GM12878 (cell line): ENCODE results near the gene FNDC3A. TPM values are rescaled to one million over a fixed set of nuclear protein-coding genes. Genes with fewer than 3 reads are reported as not detected.

Source experiments
- ATAC-seq: fragments of 200-7000 bp; cut with Tn5 transposase; 3 replicates; pipeline ENCODE4 v1.9.1; 2020; ENCODE audit warnings: mild to moderate bottlenecking, moderate library complexity
- BruUV-seq: library from RNA; stranded (reverse); fragments of 400-500 nt; replicated peaks from 2 replicates; lab custom pipeline; 2021; lab: Mats Ljungman, UMichigan
- CTCF ChIA-PET: fragments of 300-600 bp; sonication (Branson Sonifier 250); formaldehyde crosslinking; extraction: SDS; loops from one replicate; lab custom pipeline; 2021; ENCODE audit warnings: inconsistent platforms; lab: Yijun Ruan, JAX
- POLR2A ChIA-PET: fragments of 350-600 bp; formaldehyde crosslinking; extraction: SDS; loops from one replicate; lab custom pipeline; 2021; ENCODE audit warnings: inconsistent platforms; lab: Charles Lee
- RAD21 ChIA-PET: fragments of 300-600 bp; sonication (Branson Sonifier 250); formaldehyde crosslinking; loops from one replicate; lab custom pipeline; 2023; ENCODE audit warnings: antibody characterized with exemption; ENCODE audit not compliant: unreplicated experiment; lab: Charles Lee
- SMC1A ChIA-PET: fragments of 300-600 bp; sonication (Branson Sonifier 250); formaldehyde crosslinking; loops from one replicate; lab custom pipeline; 2023; ENCODE audit not compliant: unreplicated experiment, uncharacterized antibody; lab: Charles Lee
- DNase-seq: peaks from one replicate; pipeline ENCODE4 v3.0.0-alpha.2; 2011; ENCODE audit warnings: low read depth, low spot score
- FAIRE-seq: peaks from 3 replicates; lab custom pipeline; 2011; peaks lifted over from hg19 to GRCh38; lab: Jason Lieb, UNC
- H2AFZ ChIP-seq: 2 replicates; pipeline ENCODE4 v1.6.0; 2011; ENCODE audit warnings: low read depth, low read length, control low read depth; ENCODE audit not compliant: control insufficient read depth
- H3K27ac ChIP-seq: 2 replicates; pipeline ENCODE4 v1.5.1; 2011; ENCODE audit warnings: control low read depth; ENCODE audit not compliant: control insufficient read depth, insufficient read depth
- H3K27me3 ChIP-seq, 2 experiments: replicated peaks in 1 of 2; 2 replicates each; pipeline versions ENCODE4 v1.6.0 to v1.6.1; 2011; ENCODE audit warnings: low read length in 1 of 2; ENCODE audit not compliant: control insufficient read depth in 2 of 2, insufficient read depth in 2 of 2
- H3K36me3 ChIP-seq, 2 experiments: 2 replicates each; pipeline ENCODE4 v1.5.1; 2011; ENCODE audit warnings: low read length in 1 of 2; ENCODE audit not compliant: control insufficient read depth in 2 of 2, insufficient read depth in 2 of 2
- H3K4me1 ChIP-seq: 2 replicates; pipeline ENCODE4 v1.6.1; 2011; ENCODE audit warnings: mild to moderate bottlenecking, low read length, moderate library complexity, mixed read lengths; ENCODE audit not compliant: control insufficient read depth, insufficient read depth
- H3K4me2 ChIP-seq: 2 replicates; pipeline ENCODE4 v1.6.0; 2011; ENCODE audit warnings: control low read depth; ENCODE audit not compliant: control insufficient read depth, insufficient read depth
- H3K4me3 ChIP-seq: fragments of 200-600 bp; sonication (generic); 2 replicates; pipeline ENCODE4 v1.5.1; 2016
- H3K79me2 ChIP-seq: 2 replicates; pipeline ENCODE4 v1.6.0; 2011; ENCODE audit warnings: low read length; ENCODE audit not compliant: control insufficient read depth, insufficient read depth
- H3K9ac ChIP-seq: 2 replicates; pipeline ENCODE4 v1.8.0; 2011; ENCODE audit warnings: low read length, control low read depth, mixed read lengths; ENCODE audit not compliant: control insufficient read depth, insufficient read depth
- H3K9me3 ChIP-seq: replicated peaks from 3 replicates; pipeline ENCODE4 v1.5.1; 2011; ENCODE audit warnings: mild to moderate bottlenecking, low read length; ENCODE audit not compliant: control insufficient read depth, insufficient read depth
- H4K20me1 ChIP-seq: 2 replicates; pipeline ENCODE4 v1.6.0; 2011; ENCODE audit not compliant: control insufficient read depth, insufficient read depth
- CREM ChIP-seq: IDR thresholded peaks from 2 replicates; pipeline ENCODE4 v1.6.1; 2014; ENCODE audit warnings: antibody characterized with exemption, low read depth
- DPF2 ChIP-seq: fragments of 450-650 bp; IDR thresholded peaks from 2 replicates; pipeline ENCODE4 v1.6.1; 2017; ENCODE audit warnings: mild to moderate bottlenecking
- E2F8 ChIP-seq: fragments of 450-650 bp; IDR thresholded peaks from 2 replicates; pipeline ENCODE4 v1.6.1; 2018; ENCODE audit warnings: mild to moderate bottlenecking, low read depth, moderate library complexity; ENCODE audit not compliant: partially characterized antibody
- EED ChIP-seq: sonication (generic); IDR thresholded peaks from 2 replicates; pipeline ENCODE4 v1.6.1; 2016; ENCODE audit warnings: antibody characterized with exemption, low read depth
- HDAC2 ChIP-seq: fragments of 200-600 bp; sonication (generic); IDR thresholded peaks from 2 replicates; pipeline ENCODE4 v1.6.1; 2017
- IRF3 ChIP-seq: fragments of 450-650 bp; IDR thresholded peaks from 2 replicates; pipeline ENCODE4 v1.6.1; 2014; ENCODE audit warnings: mild to moderate bottlenecking
- NR2F1 ChIP-seq: fragments of 450-650 bp; conservative IDR thresholded peaks from 2 replicates; pipeline ENCODE4 v1.6.1; 2017; ENCODE audit warnings: mild to moderate bottlenecking
- SMC3 ChIP-seq: IDR thresholded peaks from 2 replicates; pipeline ENCODE4 v1.6.1; 2011; ENCODE audit warnings: low read length, improper control_type of control experiment, borderline replicate concordance
- YY1 ChIP-seq: IDR thresholded peaks from 2 replicates; pipeline ENCODE4 v1.6.1; 2011; ENCODE audit warnings: low read depth, mild to moderate bottlenecking, low read length
- ZBED1 ChIP-seq: IDR thresholded peaks from 2 replicates; pipeline ENCODE4 v1.6.1; 2016; ENCODE audit warnings: borderline replicate concordance
- ZNF207 ChIP-seq: fragments of 450-650 bp; IDR thresholded peaks from 2 replicates; pipeline ENCODE4 v1.6.1; 2014; ENCODE audit warnings: antibody characterized with exemption, mild to moderate bottlenecking, borderline replicate concordance
- WGBS: methylation state at CpG from one replicate; pipeline ENCODE4 v1.1.6; 2016; ENCODE audit warnings: low lambda C conversion rate; ENCODE audit not compliant: insufficient replicate concordance, insufficient coverage; ENCODE audit errors: missing lambda C conversion rate; 5-methylcytosine and 5-hydroxymethylcytosine counted together
- in situ Hi-C: fragments of 300-500 bp; cut with MboI; formaldehyde crosslinking; loops from 9 replicates; pipeline ENCODE4 v1.14.3; 2018; ENCODE audit warnings: mixed read lengths
- intact Hi-C: fragments of 100-400 bp; cut with micrococcal nuclease; formaldehyde crosslinking; loops from one replicate; pipeline ENCODE4 v1.14.2; 2022; ENCODE audit not compliant: unreplicated experiment
- polyA plus RNA-seq, 11 experiments: library from polyadenylated mRNA; depleted of rRNA in 4 of 11; unstranded in 6 of 11; stranded (reverse) in 5 of 11; fragments of >200 nt; fragmentation: Nextera tagmentation in 4 of 11; fragmentation: Illumina TruSeq in 1 of 11; extraction: Ambion mirVana in 4 of 11; extraction: Trizol in 1 of 11; gene quantifications; 1 replicate in 1 of 11; 2 replicates in 10 of 11; pipeline versions ENCODE4 v1.2.1 to v1.2.3, GENCODE V29; 2011 to 2016; ENCODE audit warnings: inconsistent platforms in 2 of 11, missing spikeins in 2 of 11, low read depth in 1 of 11
- total RNA-seq, 4 experiments: library from RNA; depleted of rRNA in 3 of 4; stranded (reverse); fragments of >200 nt in 3 of 4; fragmentation: Illumina TruSeq in 1 of 4; extraction: Trizol in 1 of 4; gene quantifications; 2 replicates each; pipeline versions ENCODE4 v1.2.1 to v1.2.3, GENCODE V29; 2013 to 2021

The FNDC3A gene
- total and polyA plus RNA-seq, 10 of the 15 experiments (the other 5 are each of a cell fraction or from before 2014, with no cell fraction given) = 6.3 to 46.4 (median 22.8) TPM

- H3K4me2 ChIP-seq = no peak overlapping the region
- no peak overlapping the region for H3K9ac ChIP-seq
- ChIA-PET CTCF (interaction anchor here (0.7 to 4.5 kb wide), 5 partner anchors 10 to 46 kb away, joined by 3 to 39 read pairs (median 3); no protein-coding TSS in a partner anchor), POLR2A (interaction anchor here (0.6 kb wide), 1 partner anchor 554 kb away, joined by 4 read pairs; no protein-coding TSS in a partner anchor), SMC1A (interaction anchor here (1.9 kb wide), 1 partner anchor 9 kb away, joined by 4 read pairs; the partner anchor contains the start of gene CDADC1), RAD21 (interaction anchor here (0.7 kb wide), 1 partner anchor 1887 kb away, joined by 3 read pairs; no protein-coding TSS in a partner anchor)
- no TSS peak for BruUV-seq
- no peak overlapping the region for H3K4me3 ChIP-seq
- H3K36me3 ChIP-seq = no peaks in the 10 kb centered on the region
- WGBS = 95% methylated on average over 2 of the region's 2 CpGs
- in situ Hi-C loops = no loop called here
- no peak for TF ChIP-seq ZBED1
- no peak for TF ChIP-seq CREM
- no peak for TF ChIP-seq YY1
- no peak for TF ChIP-seq HDAC2
- no peak for TF ChIP-seq NR2F1
- no peak overlapping the region for H2AFZ ChIP-seq
- FAIRE-seq (no peak), DNase-seq (no peak), ATAC-seq (no peak)
- no peak overlapping the region for H3K27ac ChIP-seq
- no peaks in the 10 kb centered on the region for H3K79me2 ChIP-seq
- no peaks in the 10 kb centered on the region for H3K9me3 ChIP-seq
- H3K4me1 ChIP-seq = no peaks in the 10 kb centered on the region
- no peaks in the 10 kb centered on the region for H4K20me1 ChIP-seq
- H3K27me3 ChIP-seq = no peaks in the 10 kb centered on the region; a peak in 2 of 4 replicates
- intact Hi-C loops = no loop called here
Observed at GRCh38 chr13:49238621-49239020, 262.9 kb downstream of the FNDC3A start.

- Histone ChIP-seq H3K9ac (no peak overlapping the region), H3K36me3 (no peaks in the 10 kb centered on the region), H3K27ac (no peak overlapping the region), H4K20me1 (no peaks in the 10 kb centered on the region), H3K27me3 (no peaks in the 10 kb centered on the region; a peak in 2 of 4 replicates), H3K4me1 (no peaks in the 10 kb centered on the region), H3K79me2 (no peaks in the 10 kb centered on the region), H3K9me3 (no peaks in the 10 kb centered on the region), H3K4me2 (no peak overlapping the region), H2AFZ (no peak overlapping the region; the same call in 1 of the 2 replicates), H3K4me3 (no peak overlapping the region)
- in situ Hi-C loops (no loop called here), intact Hi-C loops (loop anchor here (5.0 kb wide), 2 partner anchors 42 to 367 kb away; no protein-coding TSS in a partner anchor)
- DNase-seq (no peak), FAIRE-seq (peak; percentile 89), ATAC-seq (peak; percentile 92)
- ChIA-PET SMC1A (interaction anchor here (0.7 to 2.7 kb wide), 7 partner anchors 10 to 128 kb away, joined by 3 to 11 read pairs (median 4); no protein-coding TSS in a partner anchor), POLR2A (no interaction called here), RAD21 (interaction anchor here (0.6 to 1.4 kb wide), 5 partner anchors 34 to 744 kb away, joined by 3 to 13 read pairs (median 3); no protein-coding TSS in a partner anchor), CTCF (interaction anchor here (0.8 to 4.5 kb wide), 15 partner anchors 8 to 388 kb away, joined by 3 to 39 read pairs (median 3); partner anchors contain the start of genes ARL11 and CDADC1)
- 0% methylated on average over 4 of the region's 4 CpGs for WGBS
- no TSS peak for BruUV-seq
- TF ChIP-seq E2F8 (no peak), IRF3 (no peak), DPF2 (no peak), SMC3 (peak; percentile 41; the same call in 1 of the 2 replicates), ZNF207 (no peak), EED (no peak)
Observed at GRCh38 chr13:49240017-49240416, 264.3 kb downstream of the FNDC3A start.
